Activated naive CD4-positive, alpha-beta T cell treated with anti-CD3 and anti-CD28 coated beads, Interleukin-2, amount 50 U/mL, for 24 hours (primary cell): Measurements from ENCODE around the gene KRT36.

Experiments used
- H3K27ac Mint-ChIP-seq: one replicate; pipeline ENCODE4 v1.8.0; 2021; ENCODE audit warnings: mild to moderate bottlenecking, mixed read lengths
- H3K27me3 Mint-ChIP-seq: one replicate; pipeline ENCODE4 v1.8.0; 2021; ENCODE audit warnings: mixed read lengths
- H3K36me3 Mint-ChIP-seq: one replicate; pipeline ENCODE4 v1.8.0; 2021; ENCODE audit warnings: mixed read lengths
- H3K4me1 Mint-ChIP-seq: one replicate; pipeline ENCODE4 v1.8.0; 2021; ENCODE audit warnings: mixed read lengths
- H3K4me3 Mint-ChIP-seq: one replicate; pipeline ENCODE4 v1.8.0; 2021; ENCODE audit warnings: mild to moderate bottlenecking, mixed read lengths
- H3K9me3 Mint-ChIP-seq: one replicate; pipeline ENCODE4 v1.8.0; 2021; ENCODE audit warnings: mixed read lengths

The KRT36 gene

GRCh38 chr17:41494524-41494923 is 4.8 kb upstream of the KRT36 start:
- Mint-ChIP-seq H3K27me3 (no peaks in the 10 kb centered on the region), H3K27ac (no peak overlapping the region), H3K9me3 (no peaks in the 10 kb centered on the region), H3K4me1 (peaks cover 35% of the 10 kb centered on the region), H3K36me3 (no peaks in the 10 kb centered on the region), H3K4me3 (no peak overlapping the region)

- Mint-ChIP-seq H3K36me3 (no peaks in the 10 kb centered on the region), H3K27me3 (no peaks in the 10 kb centered on the region), H3K4me1 (peaks cover 30% of the 10 kb centered on the region), H3K9me3 (no peaks in the 10 kb centered on the region), H3K4me3 (no peak overlapping the region), H3K27ac (no peak overlapping the region)
Measured at GRCh38 chr17:41492771-41493170, 3.1 kb upstream of the KRT36 start.

- Mint-ChIP-seq H3K4me1 (peaks cover 30% of the 10 kb centered on the region), H3K36me3 (no peaks in the 10 kb centered on the region), H3K4me3 (no peak overlapping the region), H3K27ac (no peak overlapping the region), H3K27me3 (no peaks in the 10 kb centered on the region), H3K9me3 (no peaks in the 10 kb centered on the region)
Measured at GRCh38 chr17:41492351-41492750, 2.6 kb upstream of the KRT36 start.

DNA sequence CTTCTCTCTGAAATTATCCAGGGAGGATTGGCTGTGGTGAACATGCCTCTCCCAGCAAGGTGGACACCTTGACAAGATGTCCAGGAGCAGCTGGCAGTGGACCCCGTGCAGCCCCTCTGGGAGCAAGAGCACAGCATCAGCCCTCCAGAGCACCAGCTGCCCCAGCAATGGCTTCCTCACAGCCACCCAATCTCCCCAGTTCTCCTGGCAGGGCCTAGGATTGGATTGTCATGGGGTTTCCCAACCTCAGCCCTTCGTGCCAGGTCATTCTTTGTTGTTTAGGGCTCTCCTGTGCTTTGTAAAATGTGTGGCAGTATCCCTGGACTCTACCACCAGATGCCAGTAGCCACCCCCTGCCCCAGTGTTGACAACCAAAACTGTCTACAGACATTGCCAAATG is 1.8 kb upstream of the KRT36 start:
- Mint-ChIP-seq H3K36me3 (no peaks in the 10 kb centered on the region), H3K27me3 (no peaks in the 10 kb centered on the region), H3K4me3 (no peak overlapping the region), H3K4me1 (peaks cover 22% of the 10 kb centered on the region), H3K9me3 (no peaks in the 10 kb centered on the region), H3K27ac (no peak overlapping the region)

- no peak overlapping the region for H3K27ac Mint-ChIP-seq
- H3K36me3 Mint-ChIP-seq, result no peaks in the 10 kb centered on the region
- H3K4me1 Mint-ChIP-seq, result peaks cover 20% of the 10 kb centered on the region
- no peaks in the 10 kb centered on the region for H3K27me3 Mint-ChIP-seq
- H3K9me3 Mint-ChIP-seq, result no peaks in the 10 kb centered on the region
- H3K4me3 Mint-ChIP-seq, result no peak overlapping the region
Measured at GRCh38 chr17:41490000-41490990, 585 bp upstream of the KRT36 start.

DNA sequence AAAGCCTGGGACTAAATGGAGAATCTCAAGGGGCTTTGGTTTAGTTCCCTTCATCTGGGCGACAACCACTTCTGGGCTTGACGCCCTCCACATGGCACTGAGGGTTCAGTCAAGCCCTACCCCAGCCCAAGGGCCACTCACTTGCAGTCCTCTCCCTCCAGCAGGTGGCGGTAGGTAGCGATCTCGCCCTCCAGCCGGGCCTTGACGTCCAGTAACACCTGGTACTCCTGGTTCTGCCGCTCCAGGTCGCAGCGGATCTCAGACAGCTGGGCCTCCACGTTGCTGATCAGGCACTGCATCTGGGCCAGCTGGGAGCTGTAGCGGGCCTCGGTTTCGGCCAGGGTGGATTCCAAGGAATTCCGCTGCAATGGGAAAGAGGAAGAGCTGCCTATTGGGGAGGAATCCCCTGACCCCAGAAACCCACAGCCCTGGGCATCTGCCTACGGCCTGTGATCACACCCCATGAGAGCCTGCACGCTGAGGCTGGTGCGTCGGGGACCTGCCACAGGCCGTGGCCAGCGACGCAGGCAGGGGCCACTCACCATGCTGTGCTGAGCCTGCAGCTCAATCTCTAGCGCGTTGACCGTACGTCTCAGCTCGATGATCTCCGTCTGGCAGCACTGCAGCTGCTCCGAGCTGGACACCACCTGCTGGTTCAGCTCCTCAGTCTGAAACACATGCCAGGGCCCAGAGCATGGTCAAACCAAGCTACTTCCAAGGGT is 2.7 kb downstream of the KRT36 start:
- H3K36me3 Mint-ChIP-seq, result no peaks in the 10 kb centered on the region
- H3K9me3 Mint-ChIP-seq, result no peaks in the 10 kb centered on the region
- no peaks in the 10 kb centered on the region for H3K27me3 Mint-ChIP-seq
- H3K4me3 Mint-ChIP-seq, result no peak overlapping the region
- no peak overlapping the region for H3K27ac Mint-ChIP-seq
- H3K4me1 Mint-ChIP-seq, result peaks cover 11% of the 10 kb centered on the region

- H3K27me3 Mint-ChIP-seq, result no peaks in the 10 kb centered on the region
- no peaks in the 10 kb centered on the region for H3K36me3 Mint-ChIP-seq
- no peak overlapping the region for H3K27ac Mint-ChIP-seq
- no peaks in the 10 kb centered on the region for H3K9me3 Mint-ChIP-seq
- peaks cover 11% of the 10 kb centered on the region for H3K4me1 Mint-ChIP-seq
- no peak overlapping the region for H3K4me3 Mint-ChIP-seq
Measured at GRCh38 chr17:41486316-41486715, 3.4 kb downstream of the KRT36 start.

DNA sequence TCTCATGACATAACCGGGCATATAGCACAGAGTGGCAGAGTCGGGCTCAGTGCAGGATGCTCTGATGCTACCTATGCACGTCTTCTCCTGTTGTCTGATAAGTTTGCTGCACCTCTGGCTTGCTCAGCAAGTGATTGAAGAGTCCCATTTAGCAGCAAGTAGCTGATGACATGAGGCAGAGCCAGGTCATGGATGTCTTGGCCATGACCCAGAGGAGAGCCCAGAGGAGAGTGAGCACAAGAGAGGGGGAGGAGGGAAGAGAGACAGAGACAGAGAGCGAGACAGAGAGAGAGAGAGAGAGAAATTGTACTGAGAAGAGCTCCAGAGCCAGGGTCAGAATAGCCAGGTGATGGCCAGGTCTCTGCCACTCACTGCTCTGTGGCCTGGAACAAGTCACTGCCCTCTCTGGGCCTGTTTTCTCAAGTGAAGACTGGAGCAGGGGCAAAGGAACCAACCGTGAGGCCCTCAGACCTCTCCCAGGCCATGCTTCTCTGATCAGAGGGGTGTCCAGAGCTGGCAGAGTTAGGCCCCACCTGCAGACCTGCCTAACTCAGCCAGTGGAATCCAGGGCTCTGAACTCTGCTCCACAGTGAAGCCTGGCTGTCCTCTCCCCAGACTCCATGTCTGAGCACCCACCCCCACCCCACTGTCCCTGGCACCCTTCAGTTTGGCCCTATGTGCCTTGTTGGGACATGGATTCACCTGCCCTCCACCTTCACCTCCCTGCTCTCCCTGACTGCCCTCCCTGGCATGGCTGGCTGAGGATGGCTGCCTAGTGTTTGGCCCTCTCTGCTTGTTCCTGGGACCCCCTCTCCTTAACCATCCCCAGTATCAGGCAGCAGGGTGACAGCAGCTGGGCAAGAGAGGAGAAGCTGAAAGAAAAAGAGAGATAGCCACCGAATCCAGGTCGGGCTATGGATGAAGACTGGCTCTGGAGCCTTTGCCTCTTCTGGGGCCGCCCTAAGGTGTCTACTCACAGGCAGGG is 4.5 kb downstream of the KRT36 start:
- H3K36me3 Mint-ChIP-seq, result no peaks in the 10 kb centered on the region
- peaks cover 4% of the 10 kb centered on the region for H3K4me1 Mint-ChIP-seq
- H3K9me3 Mint-ChIP-seq, result no peaks in the 10 kb centered on the region
- H3K4me3 Mint-ChIP-seq, result no peak overlapping the region
- no peaks in the 10 kb centered on the region for H3K27me3 Mint-ChIP-seq
- H3K27ac Mint-ChIP-seq, result no peak overlapping the region

GRCh38 chr17:41483991-41484826 is 5.5 kb downstream of the KRT36 start:
- H3K27ac Mint-ChIP-seq, result no peak overlapping the region
- H3K4me3 Mint-ChIP-seq, result no peak overlapping the region
- H3K9me3 Mint-ChIP-seq, result no peaks in the 10 kb centered on the region
- no peaks in the 10 kb centered on the region for H3K27me3 Mint-ChIP-seq
- H3K4me1 Mint-ChIP-seq, result no peaks in the 10 kb centered on the region
- H3K36me3 Mint-ChIP-seq, result no peaks in the 10 kb centered on the region

DNA sequence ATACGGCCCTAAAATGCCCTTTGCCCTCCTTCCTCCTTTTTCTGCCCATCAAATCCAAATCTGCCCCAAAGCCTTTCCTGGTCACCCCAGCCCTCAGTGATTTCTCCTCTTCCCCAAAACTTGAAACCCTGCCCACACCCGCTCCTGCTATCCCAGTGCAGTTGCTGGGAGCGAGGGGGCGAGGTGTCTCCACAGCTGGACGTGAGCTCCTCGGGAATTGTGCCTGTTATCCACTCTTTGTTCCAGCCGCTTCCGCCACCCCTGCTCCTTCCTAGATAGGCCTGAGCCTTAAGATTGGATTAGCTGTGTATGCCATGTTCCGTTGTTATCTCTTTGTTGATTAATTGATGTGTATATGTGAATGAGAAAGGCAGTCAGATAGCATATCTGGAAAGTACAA is 6.2 kb downstream of the KRT36 start:
- Mint-ChIP-seq H3K27me3 (no peaks in the 10 kb centered on the region), H3K36me3 (no peaks in the 10 kb centered on the region), H3K4me3 (no peak overlapping the region), H3K27ac (no peak overlapping the region), H3K9me3 (no peaks in the 10 kb centered on the region), H3K4me1 (no peaks in the 10 kb centered on the region)

- H3K4me1 Mint-ChIP-seq, result no peaks in the 10 kb centered on the region
- H3K27me3 Mint-ChIP-seq, result no peaks in the 10 kb centered on the region
- H3K9me3 Mint-ChIP-seq, result no peaks in the 10 kb centered on the region
- H3K27ac Mint-ChIP-seq, result no peak within 1 kb of the TSS
- H3K4me3 Mint-ChIP-seq, result no peak within 1 kb of the TSS
- H3K36me3 Mint-ChIP-seq, result no peaks in the 10 kb centered on the region
Measured at GRCh38 chr17:41481036-41481435, 8.7 kb downstream of the KRT36 start, which contains the start of gene KRT35. Gene KRT35 (minus strand): TSS chr17:41481151. CDS start chr17:41481097, 54 bp downstream.

DNA sequence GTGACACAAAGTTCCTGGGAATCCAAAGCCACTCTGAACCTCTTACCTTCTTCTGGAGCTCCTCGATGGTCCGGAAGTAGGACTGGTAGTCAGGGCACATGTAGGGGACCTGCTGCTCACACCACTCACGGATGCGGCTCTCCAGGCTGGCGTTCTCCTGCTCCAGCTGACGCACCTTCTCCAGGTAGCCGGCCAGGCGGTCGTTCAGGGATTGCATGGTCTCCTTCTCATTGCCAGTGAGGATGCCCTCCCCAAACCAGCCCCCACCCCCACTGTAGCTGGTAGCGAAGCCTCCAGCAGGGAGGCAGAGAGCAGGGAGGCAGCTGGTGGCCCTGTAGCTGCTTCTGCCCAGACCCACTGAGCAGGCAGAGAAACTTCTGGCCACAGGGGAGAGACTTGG is 9.1 kb downstream of the KRT36 start:
- Mint-ChIP-seq H3K27ac (no peak overlapping the region), H3K9me3 (no peaks in the 10 kb centered on the region), H3K4me3 (no peak overlapping the region), H3K36me3 (no peaks in the 10 kb centered on the region), H3K4me1 (no peaks in the 10 kb centered on the region), H3K27me3 (no peaks in the 10 kb centered on the region)

GRCh38 chr17:41480136-41480535 is 9.6 kb downstream of the KRT36 start:
- no peak overlapping the region for H3K27ac Mint-ChIP-seq
- H3K4me3 Mint-ChIP-seq, result no peak overlapping the region
- H3K36me3 Mint-ChIP-seq, result no peaks in the 10 kb centered on the region
- H3K4me1 Mint-ChIP-seq, result no peaks in the 10 kb centered on the region
- no peaks in the 10 kb centered on the region for H3K27me3 Mint-ChIP-seq
- H3K9me3 Mint-ChIP-seq, result no peaks in the 10 kb centered on the region

GRCh38 chr17:41478237-41478636 is 11.5 kb downstream of the KRT36 start:
- no peak overlapping the region for H3K27ac Mint-ChIP-seq
- H3K9me3 Mint-ChIP-seq, result no peaks in the 10 kb centered on the region
- H3K27me3 Mint-ChIP-seq, result no peaks in the 10 kb centered on the region
- no peaks in the 10 kb centered on the region for H3K36me3 Mint-ChIP-seq
- H3K4me1 Mint-ChIP-seq, result no peaks in the 10 kb centered on the region
- H3K4me3 Mint-ChIP-seq, result no peak overlapping the region
